Nephron (organoid): Measurements from ENCODE around the gene PI4K2B.

Source experiments
- H3K27ac Mint-ChIP-seq, 3 experiments: 2 replicates each; pipeline ENCODE4 v1.8.0; 2020; ENCODE audit warnings: mixed read lengths in 3 of 3, mild to moderate bottlenecking in 2 of 3, moderate library complexity in 1 of 3
- H3K27me3 Mint-ChIP-seq: 2 replicates; pipeline ENCODE4 v1.8.0; 2021; ENCODE audit warnings: low read depth, mild to moderate bottlenecking, moderate library complexity, mixed read lengths
- H3K36me3 Mint-ChIP-seq: 2 replicates; pipeline ENCODE4 v1.8.0; 2020; ENCODE audit warnings: low read depth, mixed read lengths
- H3K4me1 Mint-ChIP-seq: 2 replicates; pipeline ENCODE4 v1.8.0; 2020; ENCODE audit warnings: mixed read lengths
- H3K4me3 Mint-ChIP-seq, 3 experiments: 2 replicates each; pipeline ENCODE4 v1.8.0; 2020; ENCODE audit warnings: mild to moderate bottlenecking in 3 of 3, mixed read lengths in 3 of 3, moderate library complexity in 2 of 3
- H3K9me3 Mint-ChIP-seq: 2 replicates; pipeline ENCODE4 v1.8.0; 2020; ENCODE audit warnings: mixed read lengths
- TF ChIP-seq, protein P1 (sequence below), 3 experiments: fragments of 200-600 bp; sonication (generic); IDR thresholded peaks; one replicate each; pipeline ENCODE4 v1.5.0; 2021; ENCODE audit warnings: antibody characterized with exemption in 3 of 3; ENCODE audit not compliant: unreplicated experiment in 3 of 3

PI4K2B gene

DNA sequence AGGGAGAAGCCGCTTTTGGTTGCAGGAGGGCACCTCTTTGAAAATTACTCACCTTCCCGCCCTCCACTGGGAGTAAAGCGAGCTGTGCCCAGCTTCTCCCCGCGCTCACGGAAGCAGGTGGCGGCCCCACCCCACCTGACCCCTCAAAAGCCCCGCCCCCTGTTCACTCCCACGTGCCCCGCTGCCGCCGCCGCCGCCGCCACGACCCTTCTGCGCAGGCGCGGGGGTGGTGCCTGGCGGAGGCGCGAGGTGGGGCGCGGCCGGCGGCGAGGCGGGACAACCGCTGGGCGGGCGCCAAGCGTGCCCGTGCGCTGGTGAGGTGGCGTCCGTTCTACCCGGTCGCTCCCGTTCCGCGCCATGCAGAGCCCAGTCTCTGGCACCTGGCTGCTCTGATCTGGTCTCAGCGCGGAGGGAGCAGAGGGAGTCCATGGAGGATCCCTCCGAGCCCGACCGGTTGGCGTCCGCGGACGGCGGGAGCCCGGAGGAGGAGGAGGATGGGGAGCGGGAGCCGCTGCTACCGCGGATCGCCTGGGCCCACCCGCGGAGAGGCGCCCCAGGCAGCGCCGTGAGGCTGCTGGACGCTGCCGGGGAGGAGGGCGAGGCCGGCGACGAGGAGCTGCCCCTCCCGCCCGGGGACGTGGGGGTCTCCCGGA, at the start of gene PI4K2B:
PI4K2B (plus strand) TSS at position 297 of the 653 bp plus-strand sequence; CDS start at position 428, 131 bp downstream.
- Mint-ChIP-seq H3K27me3 (peaks cover 5% of the 10 kb centered on the region), H3K27ac (peak within 1 kb of the TSS; percentile 44 to 88 (median 84)), H3K9me3 (peaks cover 60% of the 10 kb centered on the region), H3K4me3 (peak within 1 kb of the TSS; percentile 88 to 93 (median 92)), H3K4me1 (peaks cover 8% of the 10 kb centered on the region), H3K36me3 (peaks cover 41% of the 10 kb centered on the region)
- TF ChIP-seq, protein P1, sequence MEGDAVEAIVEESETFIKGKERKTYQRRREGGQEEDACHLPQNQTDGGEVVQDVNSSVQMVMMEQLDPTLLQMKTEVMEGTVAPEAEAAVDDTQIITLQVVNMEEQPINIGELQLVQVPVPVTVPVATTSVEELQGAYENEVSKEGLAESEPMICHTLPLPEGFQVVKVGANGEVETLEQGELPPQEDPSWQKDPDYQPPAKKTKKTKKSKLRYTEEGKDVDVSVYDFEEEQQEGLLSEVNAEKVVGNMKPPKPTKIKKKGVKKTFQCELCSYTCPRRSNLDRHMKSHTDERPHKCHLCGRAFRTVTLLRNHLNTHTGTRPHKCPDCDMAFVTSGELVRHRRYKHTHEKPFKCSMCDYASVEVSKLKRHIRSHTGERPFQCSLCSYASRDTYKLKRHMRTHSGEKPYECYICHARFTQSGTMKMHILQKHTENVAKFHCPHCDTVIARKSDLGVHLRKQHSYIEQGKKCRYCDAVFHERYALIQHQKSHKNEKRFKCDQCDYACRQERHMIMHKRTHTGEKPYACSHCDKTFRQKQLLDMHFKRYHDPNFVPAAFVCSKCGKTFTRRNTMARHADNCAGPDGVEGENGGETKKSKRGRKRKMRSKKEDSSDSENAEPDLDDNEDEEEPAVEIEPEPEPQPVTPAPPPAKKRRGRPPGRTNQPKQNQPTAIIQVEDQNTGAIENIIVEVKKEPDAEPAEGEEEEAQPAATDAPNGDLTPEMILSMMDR (IDR thresholded peaks at IDR 0.05; ENCODE audit: unreplicated experiment in 3 of 3): no peak

DNA sequence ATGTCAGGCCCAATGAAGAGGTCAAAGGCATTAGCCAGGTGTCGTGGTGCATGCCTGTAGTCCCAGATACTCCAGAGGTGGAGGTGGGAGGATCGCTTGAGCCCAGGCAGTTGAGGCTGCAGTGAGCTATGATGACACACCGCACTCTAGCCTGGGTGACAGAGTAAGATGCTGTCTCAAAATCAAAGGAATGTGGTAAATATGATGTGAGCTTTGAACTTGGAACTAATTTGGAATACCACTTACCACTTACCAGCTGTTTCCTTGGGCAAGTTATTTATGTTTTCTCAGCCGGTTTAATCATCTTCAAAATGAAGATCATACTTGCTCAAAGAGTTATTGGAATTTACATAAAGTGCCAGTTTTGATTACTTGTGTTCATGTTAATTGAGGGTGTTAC, 49.8 kb upstream of the PI4K2B start:
- no peaks in the 10 kb centered on the region for H3K27me3 Mint-ChIP-seq
- no peaks in the 10 kb centered on the region for H3K9me3 Mint-ChIP-seq
- no peak overlapping the region for H3K4me3 Mint-ChIP-seq
- no peaks in the 10 kb centered on the region for H3K36me3 Mint-ChIP-seq
- no peak overlapping the region for H3K27ac Mint-ChIP-seq
- TF ChIP-seq, protein P1 (IDR thresholded peaks at IDR 0.05; ENCODE audit: unreplicated experiment in 3 of 3): no peak
- H3K4me1 Mint-ChIP-seq: no peaks in the 10 kb centered on the region

DNA sequence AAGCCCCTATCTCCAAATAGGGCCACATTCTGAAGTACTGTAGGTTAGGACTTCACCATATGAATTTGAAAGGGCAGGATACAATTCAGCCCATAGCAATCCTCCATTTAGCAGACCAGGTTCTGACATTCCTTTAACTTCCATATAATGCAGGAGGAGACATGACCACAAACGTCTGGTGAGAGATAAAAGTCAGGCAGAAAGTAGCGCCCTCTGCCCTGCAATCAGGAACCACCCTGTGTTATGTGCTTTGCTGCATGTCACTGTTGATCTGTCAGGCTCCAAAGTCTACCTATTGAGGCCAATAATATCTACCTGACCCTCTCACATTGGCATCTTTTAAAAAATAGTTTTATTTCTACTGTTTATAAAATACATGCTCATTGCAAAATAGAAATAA, 43.4 kb upstream of the PI4K2B start:
- Mint-ChIP-seq H3K9me3 (no peaks in the 10 kb centered on the region), H3K36me3 (no peaks in the 10 kb centered on the region), H3K27me3 (no peaks in the 10 kb centered on the region), H3K4me3 (no peak overlapping the region), H3K4me1 (no peaks in the 10 kb centered on the region), H3K27ac (no peak overlapping the region)
- TF ChIP-seq, protein P1 (IDR thresholded peaks at IDR 0.05; ENCODE audit: unreplicated experiment in 3 of 3): no peak

DNA sequence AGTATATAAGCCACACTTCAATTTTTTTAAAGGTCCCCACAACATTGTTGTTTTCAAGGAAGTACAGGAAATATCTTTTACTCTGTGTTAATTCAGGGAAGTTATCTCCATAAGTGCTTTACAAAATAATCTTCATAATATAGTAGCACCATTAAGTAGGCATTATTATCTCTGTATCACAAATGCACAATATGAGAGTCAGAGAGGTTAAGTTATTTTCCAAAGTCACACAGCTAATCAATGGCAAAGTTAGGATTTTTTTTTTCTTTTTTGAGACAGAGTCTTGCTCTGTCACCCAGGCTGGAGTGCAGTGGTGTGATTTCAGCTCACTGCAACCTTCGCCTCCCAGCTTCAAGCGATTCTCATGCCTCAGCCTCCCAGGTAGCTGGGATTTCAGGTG, 35.1 kb upstream of the PI4K2B start:
- peaks cover 3% of the 10 kb centered on the region for H3K9me3 Mint-ChIP-seq
- TF ChIP-seq, protein P1 (IDR thresholded peaks at IDR 0.05; ENCODE audit: unreplicated experiment in 3 of 3): no peak
- H3K27ac Mint-ChIP-seq: no peak overlapping the region
- no peaks in the 10 kb centered on the region for H3K27me3 Mint-ChIP-seq
- H3K4me3 Mint-ChIP-seq: no peak overlapping the region
- peaks cover 6% of the 10 kb centered on the region for H3K36me3 Mint-ChIP-seq
- no peaks in the 10 kb centered on the region for H3K4me1 Mint-ChIP-seq

DNA sequence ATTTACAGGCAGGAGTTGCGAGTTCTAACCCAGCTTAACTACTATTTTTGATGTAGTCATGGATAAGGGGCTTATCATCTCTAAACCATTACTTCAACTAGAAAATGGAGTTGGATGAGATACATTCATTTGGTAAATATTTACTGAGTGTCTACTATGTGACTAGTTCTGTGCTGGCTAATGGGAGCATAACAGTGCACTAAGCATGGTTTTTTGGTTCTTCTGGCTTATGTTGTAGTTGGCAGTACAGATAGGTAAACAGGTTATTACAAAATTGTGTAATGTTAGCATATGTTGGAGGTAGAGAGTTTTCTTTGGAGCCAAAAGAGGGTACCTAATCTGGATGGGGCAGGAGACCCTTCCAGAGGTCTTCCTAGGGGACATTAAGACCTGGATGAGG, 25.8 kb upstream of the PI4K2B start:
- no peak overlapping the region for H3K27ac Mint-ChIP-seq
- TF ChIP-seq, protein P1 (IDR thresholded peaks at IDR 0.05; ENCODE audit: unreplicated experiment in 3 of 3): no peak

DNA sequence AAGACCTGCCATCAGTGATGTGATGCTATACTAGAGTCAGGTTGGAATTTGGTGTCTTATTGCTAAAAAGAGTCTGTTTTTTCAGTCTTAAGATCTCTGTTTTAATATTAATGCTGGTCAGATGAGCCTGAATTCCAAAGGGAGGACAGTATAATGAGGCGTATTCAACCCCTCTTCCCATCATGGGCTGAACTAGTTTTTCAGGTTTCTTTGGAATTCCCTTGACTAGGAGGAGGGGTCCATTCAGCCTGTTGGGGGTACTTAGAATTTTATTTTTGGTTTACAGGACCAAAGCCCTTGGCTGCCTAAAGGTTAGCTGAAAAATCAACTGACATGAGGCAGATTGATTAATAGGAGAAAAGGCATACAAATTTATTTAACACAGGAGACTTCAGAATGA, 24.1 kb upstream of the PI4K2B start:
- Mint-ChIP-seq H3K27me3 (peaks cover 4% of the 10 kb centered on the region), H3K27ac (peak overlapping the region in 1 of 3 experiments; percentile 16), H3K4me1 (no peaks in the 10 kb centered on the region), H3K4me3 (no peak overlapping the region), H3K9me3 (peaks cover 18% of the 10 kb centered on the region), H3K36me3 (no peaks in the 10 kb centered on the region)
- TF ChIP-seq, protein P1 (IDR thresholded peaks at IDR 0.05; ENCODE audit: unreplicated experiment in 3 of 3): no peak

More for the DNA sequence above, 25.8 kb upstream of the PI4K2B start:
- H3K4me3 Mint-ChIP-seq: no peak overlapping the region
- peaks cover 13% of the 10 kb centered on the region for H3K9me3 Mint-ChIP-seq
- H3K27me3 Mint-ChIP-seq: peaks cover 4% of the 10 kb centered on the region
- H3K4me1 Mint-ChIP-seq: no peaks in the 10 kb centered on the region
- H3K36me3 Mint-ChIP-seq: no peaks in the 10 kb centered on the region
